Chondrocyte (in vitro differentiated cells): ENCODE measurements around the gene LARP7. TPM values are rescaled to one million over a fixed set of nuclear protein-coding genes. Genes with fewer than 3 reads are reported as not detected.
A peak's percentile ranks its signal among the peaks of the same experiment; 100 is the strongest.

ENCODE experiments used
- DNase-seq: peaks from one replicate; pipeline ENCODE4 v3.0.0; 2021; ENCODE audit warnings: mixed read lengths, low spot score
- H3K27ac Mint-ChIP-seq: one replicate; pipeline ENCODE4 v1.8.0; 2021; ENCODE audit warnings: mild to moderate bottlenecking, moderate library complexity, mixed read lengths; ENCODE audit not compliant: unreplicated experiment
- H3K27me3 Mint-ChIP-seq: 2 replicates; pipeline ENCODE4 v1.8.0; 2021; ENCODE audit warnings: low read depth, mixed read lengths
- H3K36me3 Mint-ChIP-seq: 2 replicates; pipeline ENCODE4 v1.8.0; 2021; ENCODE audit warnings: low read depth, mixed read lengths
- H3K4me1 Mint-ChIP-seq: 2 replicates; pipeline ENCODE4 v1.8.0; 2021; ENCODE audit warnings: low read depth, mild to moderate bottlenecking, mixed read lengths
- H3K4me3 Mint-ChIP-seq: one replicate; pipeline ENCODE4 v1.8.0; 2021; ENCODE audit warnings: mild to moderate bottlenecking, moderate library complexity, mixed read lengths; ENCODE audit not compliant: unreplicated experiment
- H3K9me3 Mint-ChIP-seq: 2 replicates; pipeline ENCODE4 v1.8.0; 2021; ENCODE audit warnings: low read depth, mixed read lengths
- microRNA-seq: library from miRNA; unstranded; fragments of <30 nt; microRNA quantifications from one replicate; pipeline ENCODE4 v1.2.0, GENCODE V29; 2020; ENCODE audit warnings: borderline number of aligned reads
- total RNA-seq: library from RNA; stranded (reverse); gene quantifications from 3 replicates; pipeline ENCODE4 v1.2.1, GENCODE V29; 2021
- TF ChIP-seq, protein P1 (sequence below): fragments of 200-600 bp; sonication (generic); IDR thresholded peaks from 2 replicates; pipeline ENCODE4 v1.5.0; 2021; ENCODE audit warnings: antibody characterized with exemption, mild to moderate bottlenecking, moderate library complexity

LARP7 gene
- total RNA-seq, 1 donor from 2014 or later: 27.9 TPM

DNA sequence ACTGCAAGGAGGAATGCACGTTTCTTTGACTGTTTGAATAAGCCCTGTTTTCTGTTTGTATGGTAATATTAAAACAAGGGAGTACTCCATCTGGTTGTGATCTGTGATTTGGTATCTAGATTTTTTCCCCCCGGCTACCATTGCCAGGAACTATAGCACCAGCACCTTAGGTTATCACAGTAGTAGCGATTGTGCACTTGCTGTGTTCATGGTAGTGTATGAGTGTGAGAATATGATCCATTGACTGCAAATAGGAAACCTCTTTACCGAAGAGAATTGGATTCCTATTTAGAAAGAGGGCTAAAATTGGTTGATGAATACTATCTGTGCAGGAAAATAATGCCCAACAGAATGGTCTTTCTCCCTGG lies 69.9 kb downstream of the LARP7 start:
- H3K36me3 Mint-ChIP-seq: peaks cover 3% of the 10 kb centered on the region
- TF ChIP-seq, protein P1, sequence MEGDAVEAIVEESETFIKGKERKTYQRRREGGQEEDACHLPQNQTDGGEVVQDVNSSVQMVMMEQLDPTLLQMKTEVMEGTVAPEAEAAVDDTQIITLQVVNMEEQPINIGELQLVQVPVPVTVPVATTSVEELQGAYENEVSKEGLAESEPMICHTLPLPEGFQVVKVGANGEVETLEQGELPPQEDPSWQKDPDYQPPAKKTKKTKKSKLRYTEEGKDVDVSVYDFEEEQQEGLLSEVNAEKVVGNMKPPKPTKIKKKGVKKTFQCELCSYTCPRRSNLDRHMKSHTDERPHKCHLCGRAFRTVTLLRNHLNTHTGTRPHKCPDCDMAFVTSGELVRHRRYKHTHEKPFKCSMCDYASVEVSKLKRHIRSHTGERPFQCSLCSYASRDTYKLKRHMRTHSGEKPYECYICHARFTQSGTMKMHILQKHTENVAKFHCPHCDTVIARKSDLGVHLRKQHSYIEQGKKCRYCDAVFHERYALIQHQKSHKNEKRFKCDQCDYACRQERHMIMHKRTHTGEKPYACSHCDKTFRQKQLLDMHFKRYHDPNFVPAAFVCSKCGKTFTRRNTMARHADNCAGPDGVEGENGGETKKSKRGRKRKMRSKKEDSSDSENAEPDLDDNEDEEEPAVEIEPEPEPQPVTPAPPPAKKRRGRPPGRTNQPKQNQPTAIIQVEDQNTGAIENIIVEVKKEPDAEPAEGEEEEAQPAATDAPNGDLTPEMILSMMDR: no peak
- H3K4me1 Mint-ChIP-seq: peaks cover 13% of the 10 kb centered on the region
- no peak overlapping the region for H3K27ac Mint-ChIP-seq
- peaks cover 50% of the 10 kb centered on the region for H3K27me3 Mint-ChIP-seq
- no peaks in the 10 kb centered on the region for H3K9me3 Mint-ChIP-seq
- H3K4me3 Mint-ChIP-seq: peak overlapping the region; percentile 76
- DNase-seq: no peak

Small RNA genes lying within 50 kb of the gene (microRNA-seq; reads per million reads assigned to microRNA genes)
- gene MIR302A: 71.5 reads per million, percentile 54 among the genes with 10 or more reads in this experiment
- 36.0 reads per million, percentile 46 among the genes with 10 or more reads in this experiment for gene MIR302B
- gene MIR302C: 7.2 reads per million, percentile 12 among the genes with 10 or more reads in this experiment
- 33.2 reads per million, percentile 45 among the genes with 10 or more reads in this experiment for gene MIR302D
- not detected for gene MIR367

Other genes starting within 250 kb of the LARP7 start
- not detected in 3 replicates for gene NEUROG2, start 121.0 kb upstream of the LARP7 start, total RNA-seq
- gene ZGRF1, start 234 bp upstream of the LARP7 start, total RNA-seq: 4.2 to 9.1 TPM (median 4.3 TPM) in 3 replicates